Stomach (tissue), 4 donors: Measurements from ENCODE around the gene OPHN1.

Experiments
- POLR2A ChIP-seq, 4 donors: fragments of 450-650 bp; IDR thresholded peaks; one replicate each; pipeline ENCODE4 v1.6.1; 2016; ENCODE audit warnings: antibody characterized with exemption in 4 of 4, control low read depth in 2 of 4, mild to moderate bottlenecking in 1 of 4, moderate library complexity in 1 of 4
- TF ChIP-seq, protein P1 (sequence below), 7 experiments: fragments of 450-650 bp in 4 of 7; fragments of 200-600 bp in 3 of 7; sonication (generic) in 3 of 7; IDR thresholded peaks; one replicate each; pipeline ENCODE4 v1.5.1; 2016 to 2019; ENCODE audit warnings: antibody characterized with exemption in 7 of 7, control low read depth in 2 of 7, mild to moderate bottlenecking in 1 of 7

DNA sequence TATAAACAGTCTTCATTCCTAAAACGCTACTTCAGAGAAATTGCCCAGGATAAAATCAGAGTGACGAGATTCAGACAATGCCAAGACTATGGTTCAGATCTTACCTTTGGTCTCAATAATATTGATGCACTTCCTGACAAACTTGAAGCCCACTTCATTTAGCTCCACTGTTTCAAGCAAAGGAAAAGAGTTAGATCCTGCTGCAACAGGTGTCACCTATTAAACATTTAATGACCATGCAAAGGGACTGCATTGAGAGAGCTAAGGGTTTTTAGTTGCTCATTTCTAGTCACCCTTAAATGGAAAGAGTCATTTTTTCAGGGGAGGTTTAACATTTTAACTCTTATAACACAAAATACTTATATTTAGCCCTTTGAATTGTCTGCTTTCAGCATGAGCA lies 239.5 kb downstream of the OPHN1 start:
- TF ChIP-seq, protein P1, sequence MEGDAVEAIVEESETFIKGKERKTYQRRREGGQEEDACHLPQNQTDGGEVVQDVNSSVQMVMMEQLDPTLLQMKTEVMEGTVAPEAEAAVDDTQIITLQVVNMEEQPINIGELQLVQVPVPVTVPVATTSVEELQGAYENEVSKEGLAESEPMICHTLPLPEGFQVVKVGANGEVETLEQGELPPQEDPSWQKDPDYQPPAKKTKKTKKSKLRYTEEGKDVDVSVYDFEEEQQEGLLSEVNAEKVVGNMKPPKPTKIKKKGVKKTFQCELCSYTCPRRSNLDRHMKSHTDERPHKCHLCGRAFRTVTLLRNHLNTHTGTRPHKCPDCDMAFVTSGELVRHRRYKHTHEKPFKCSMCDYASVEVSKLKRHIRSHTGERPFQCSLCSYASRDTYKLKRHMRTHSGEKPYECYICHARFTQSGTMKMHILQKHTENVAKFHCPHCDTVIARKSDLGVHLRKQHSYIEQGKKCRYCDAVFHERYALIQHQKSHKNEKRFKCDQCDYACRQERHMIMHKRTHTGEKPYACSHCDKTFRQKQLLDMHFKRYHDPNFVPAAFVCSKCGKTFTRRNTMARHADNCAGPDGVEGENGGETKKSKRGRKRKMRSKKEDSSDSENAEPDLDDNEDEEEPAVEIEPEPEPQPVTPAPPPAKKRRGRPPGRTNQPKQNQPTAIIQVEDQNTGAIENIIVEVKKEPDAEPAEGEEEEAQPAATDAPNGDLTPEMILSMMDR (IDR thresholded peaks at IDR 0.05): no peak
- TF ChIP-seq POLR2A (IDR thresholded peaks at IDR 0.05): no peak
